HCT116 (cell line): ENCODE data around the gene ATP1B4.

Experiments
- EZH2 ChIP-seq: fragments of 200-600 bp; sonication (generic); IDR thresholded peaks from 2 replicates; pipeline ENCODE4 v1.6.1; 2017; ENCODE audit warnings: antibody characterized with exemption, mixed run types
- RAD21 ChIP-seq: IDR thresholded peaks from 2 replicates; pipeline ENCODE4 v1.6.1; 2012; ENCODE audit warnings: low read depth, mild to moderate bottlenecking
- ZNF274 ChIP-seq: fragments of 200-500 bp; sonication (Bioruptor generic); IDR thresholded peaks from 2 replicates; pipeline ENCODE4 v1.6.1; 2014; ENCODE audit warnings: mild to moderate bottlenecking, low read depth, low read length, inconsistent platforms

GRCh38 chrX:120367402-120368109, 5.7 kb downstream of the ATP1B4 start:
- TF ChIP-seq EZH2 (no peak), ZNF274 (no peak), RAD21 (no peak)
